Retinal pigment epithelial cell (primary cell): Measurements from ENCODE around the gene HPSE2.

Experiments used
- DNase-seq: peaks from one replicate; pipeline ENCODE4 v3.0.0-alpha.2; 2010; ENCODE audit warnings: low read depth
- H3K4me3 ChIP-seq: 2 replicates; pipeline ENCODE4 v1.5.1; 2011; ENCODE audit warnings: mild to moderate bottlenecking, low read length, control low read depth, moderate library complexity
- CTCF ChIP-seq: conservative IDR thresholded peaks from 2 replicates; pipeline ENCODE4 v1.5.1; 2011; ENCODE audit warnings: low read depth, low read length, control low read depth, inconsistent platforms

Gene HPSE2

GRCh38 chr10:98538472-98538871 lies 697.2 kb downstream of the HPSE2 start:
- DNase-seq, result no peak
- H3K4me3 ChIP-seq, result no peak overlapping the region
- TF ChIP-seq CTCF, result no peak

GRCh38 chr10:98536551-98536950 lies 699.1 kb downstream of the HPSE2 start:
- H3K4me3 ChIP-seq, result no peak overlapping the region
- no peak for TF ChIP-seq CTCF
- DNase-seq, result no peak

- DNase-seq, result no peak
- H3K4me3 ChIP-seq, result no peak overlapping the region
- no peak for TF ChIP-seq CTCF
Measured at GRCh38 chr10:98533746-98534445, 701.8 kb downstream of the HPSE2 start.

- no peak for TF ChIP-seq CTCF
- H3K4me3 ChIP-seq, result no peak overlapping the region
- no peak for DNase-seq
Measured at GRCh38 chr10:98533241-98533640, 702.4 kb downstream of the HPSE2 start.

- no peak overlapping the region for H3K4me3 ChIP-seq
- no peak for DNase-seq
- no peak for TF ChIP-seq CTCF
Measured at GRCh38 chr10:98528805-98529183, 706.9 kb downstream of the HPSE2 start.

- no peak for TF ChIP-seq CTCF
- H3K4me3 ChIP-seq, result no peak overlapping the region
- no peak for DNase-seq
Measured at GRCh38 chr10:98528166-98528804, 707.4 kb downstream of the HPSE2 start.

GRCh38 chr10:98525969-98526368 lies 709.7 kb downstream of the HPSE2 start:
- H3K4me3 ChIP-seq, result no peak overlapping the region
- no peak for TF ChIP-seq CTCF
- no peak for DNase-seq
